ENCODE results near the gene LRCH1. TPM values are rescaled to one million over a fixed set of nuclear protein-coding genes. Genes with fewer than 3 reads are reported as not detected.
A peak's percentile ranks its signal among the peaks of the same experiment; 100 is the strongest.

Gene LRCH1
- total and polyA plus RNA-seq, 2 experiments from 2014 or later: 3.9 to 9.2 TPM

DNA sequence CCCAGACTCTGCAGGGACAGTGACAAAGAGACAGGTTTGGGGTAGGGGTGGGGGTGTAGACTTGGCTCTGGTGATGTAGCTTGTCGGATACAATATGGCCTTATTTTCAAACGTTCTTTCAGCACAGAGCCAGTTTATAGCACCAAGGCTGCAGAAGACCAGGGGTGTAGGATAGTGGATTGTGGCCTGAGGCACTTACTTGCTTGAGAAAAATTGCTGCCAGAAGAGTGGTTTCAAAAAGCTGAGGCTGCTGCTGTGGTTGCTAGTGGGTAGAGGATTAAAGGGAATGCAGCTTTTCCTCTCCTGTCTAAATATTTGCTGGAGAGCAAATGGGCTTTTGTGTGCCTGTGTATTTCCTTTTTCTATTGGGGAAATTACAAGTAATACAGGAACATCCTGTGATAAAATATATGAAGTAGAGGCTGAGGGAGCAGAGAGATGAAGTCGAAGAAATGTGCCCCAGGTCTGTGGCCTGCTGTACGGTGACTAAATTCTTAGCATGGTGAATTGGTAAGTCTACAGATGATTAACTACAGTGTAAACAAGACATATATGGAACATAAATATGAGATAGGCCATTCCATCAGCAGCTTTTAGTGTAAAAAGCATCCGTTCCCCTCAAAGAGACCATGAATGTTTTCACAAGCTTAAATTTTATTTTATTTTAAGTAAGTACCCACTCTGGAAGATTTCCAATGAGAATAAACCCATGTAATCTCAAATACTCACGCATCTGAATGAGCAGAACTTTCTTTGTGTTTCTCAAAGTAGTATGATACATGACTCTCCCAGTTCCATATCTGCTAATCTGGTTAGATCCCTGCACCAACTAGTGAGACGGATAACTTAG, 112.9 kb downstream of the LRCH1 start:
- Histone ChIP-seq H3F3A (replicated peaks; ENCODE audit: low read depth) (no peaks in the 10 kb centered on the region), H3K79me2 (replicated peaks; ENCODE audit: insufficient read depth) (peaks cover 5% of the 10 kb centered on the region; the same call in 1 of the 2 replicates), H3K4me3 (no peak overlapping the region), H3K4me2 (peak overlapping the region; percentile 21), H3K9me2 (ENCODE audit: insufficient read depth) (no peaks in the 10 kb centered on the region; the same call in 1 of the 2 replicates), H3K4me1 (ENCODE audit: insufficient read depth) (peaks cover 51% of the 10 kb centered on the region), H3K27ac (ENCODE audit: low read depth) (peak overlapping the region; percentile 26; the same call in 1 of the 2 replicates), H2AFZ (no peak overlapping the region), H4K20me1 (replicated peaks; ENCODE audit: insufficient read depth) (no peaks in the 10 kb centered on the region), H3K27me3 (ENCODE audit: insufficient read depth) (no peaks in the 10 kb centered on the region), H3K36me3 (ENCODE audit: insufficient read depth) (no peaks in the 10 kb centered on the region)
- H3K4me1 Mint-ChIP-seq: peaks cover 61% of the 10 kb centered on the region
- TF ChIP-seq, protein P1, sequence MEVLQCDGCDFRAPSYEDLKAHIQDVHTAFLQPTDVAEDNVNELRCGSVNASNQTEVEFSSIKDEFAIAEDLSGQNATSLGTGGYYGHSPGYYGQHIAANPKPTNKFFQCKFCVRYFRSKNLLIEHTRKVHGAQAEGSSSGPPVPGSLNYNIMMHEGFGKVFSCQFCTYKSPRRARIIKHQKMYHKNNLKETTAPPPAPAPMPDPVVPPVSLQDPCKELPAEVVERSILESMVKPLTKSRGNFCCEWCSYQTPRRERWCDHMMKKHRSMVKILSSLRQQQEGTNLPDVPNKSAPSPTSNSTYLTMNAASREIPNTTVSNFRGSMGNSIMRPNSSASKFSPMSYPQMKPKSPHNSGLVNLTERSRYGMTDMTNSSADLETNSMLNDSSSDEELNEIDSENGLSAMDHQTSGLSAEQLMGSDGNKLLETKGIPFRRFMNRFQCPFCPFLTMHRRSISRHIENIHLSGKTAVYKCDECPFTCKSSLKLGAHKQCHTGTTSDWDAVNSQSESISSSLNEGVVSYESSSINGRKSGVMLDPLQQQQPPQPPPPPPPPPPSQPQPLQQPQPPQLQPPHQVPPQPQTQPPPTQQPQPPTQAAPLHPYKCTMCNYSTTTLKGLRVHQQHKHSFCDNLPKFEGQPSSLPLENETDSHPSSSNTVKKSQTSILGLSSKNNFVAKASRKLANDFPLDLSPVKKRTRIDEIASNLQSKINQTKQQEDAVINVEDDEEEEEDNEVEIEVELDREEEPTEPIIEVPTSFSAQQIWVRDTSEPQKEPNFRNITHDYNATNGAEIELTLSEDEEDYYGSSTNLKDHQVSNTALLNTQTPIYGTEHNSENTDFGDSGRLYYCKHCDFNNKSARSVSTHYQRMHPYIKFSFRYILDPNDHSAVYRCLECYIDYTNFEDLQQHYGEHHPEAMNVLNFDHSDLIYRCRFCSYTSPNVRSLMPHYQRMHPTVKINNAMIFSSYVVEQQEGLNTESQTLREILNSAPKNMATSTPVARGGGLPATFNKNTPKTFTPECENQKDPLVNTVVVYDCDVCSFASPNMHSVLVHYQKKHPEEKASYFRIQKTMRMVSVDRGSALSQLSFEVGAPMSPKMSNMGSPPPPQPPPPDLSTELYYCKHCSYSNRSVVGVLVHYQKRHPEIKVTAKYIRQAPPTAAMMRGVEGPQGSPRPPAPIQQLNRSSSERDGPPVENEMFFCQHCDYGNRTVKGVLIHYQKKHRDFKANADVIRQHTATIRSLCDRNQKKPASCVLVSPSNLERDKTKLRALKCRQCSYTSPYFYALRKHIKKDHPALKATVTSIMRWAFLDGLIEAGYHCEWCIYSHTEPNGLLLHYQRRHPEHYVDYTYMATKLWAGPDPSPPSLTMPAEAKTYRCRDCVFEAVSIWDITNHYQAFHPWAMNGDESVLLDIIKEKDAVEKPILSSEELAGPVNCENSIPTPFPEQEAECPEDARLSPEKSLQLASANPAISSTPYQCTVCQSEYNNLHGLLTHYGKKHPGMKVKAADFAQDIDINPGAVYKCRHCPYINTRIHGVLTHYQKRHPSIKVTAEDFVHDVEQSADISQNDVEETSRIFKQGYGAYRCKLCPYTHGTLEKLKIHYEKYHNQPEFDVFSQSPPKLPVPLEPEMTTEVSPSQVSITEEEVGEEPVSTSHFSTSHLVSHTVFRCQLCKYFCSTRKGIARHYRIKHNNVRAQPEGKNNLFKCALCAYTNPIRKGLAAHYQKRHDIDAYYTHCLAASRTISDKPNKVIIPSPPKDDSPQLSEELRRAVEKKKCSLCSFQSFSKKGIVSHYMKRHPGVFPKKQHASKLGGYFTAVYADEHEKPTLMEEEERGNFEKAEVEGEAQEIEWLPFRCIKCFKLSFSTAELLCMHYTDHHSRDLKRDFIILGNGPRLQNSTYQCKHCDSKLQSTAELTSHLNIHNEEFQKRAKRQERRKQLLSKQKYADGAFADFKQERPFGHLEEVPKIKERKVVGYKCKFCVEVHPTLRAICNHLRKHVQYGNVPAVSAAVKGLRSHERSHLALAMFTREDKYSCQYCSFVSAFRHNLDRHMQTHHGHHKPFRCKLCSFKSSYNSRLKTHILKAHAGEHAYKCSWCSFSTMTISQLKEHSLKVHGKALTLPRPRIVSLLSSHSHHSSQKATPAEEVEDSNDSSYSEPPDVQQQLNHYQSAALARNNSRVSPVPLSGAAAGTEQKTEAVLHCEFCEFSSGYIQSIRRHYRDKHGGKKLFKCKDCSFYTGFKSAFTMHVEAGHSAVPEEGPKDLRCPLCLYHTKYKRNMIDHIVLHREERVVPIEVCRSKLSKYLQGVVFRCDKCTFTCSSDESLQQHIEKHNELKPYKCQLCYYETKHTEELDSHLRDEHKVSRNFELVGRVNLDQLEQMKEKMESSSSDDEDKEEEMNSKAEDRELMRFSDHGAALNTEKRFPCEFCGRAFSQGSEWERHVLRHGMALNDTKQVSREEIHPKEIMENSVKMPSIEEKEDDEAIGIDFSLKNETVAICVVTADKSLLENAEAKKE (CRISPR knock-in tag; IDR thresholded peaks at IDR 0.05): no peak
- H3K27ac Mint-ChIP-seq: peak overlapping the region; percentile 85
- peak overlapping the region; percentile 25; the same call in 1 of the 3 replicates for H3K4me3 Mint-ChIP-seq
- DNase-seq (ENCODE audit: low spot score) (no peak), ATAC-seq (peak; percentile 13; the same call in 2 of the 3 replicates)
- H3K36me3 Mint-ChIP-seq (ENCODE audit: low read depth): peaks cover 4% of the 10 kb centered on the region; the same call in 1 of the 3 replicates
- H3K9me3 Mint-ChIP-seq: no peaks in the 10 kb centered on the region
- H3K27me3 Mint-ChIP-seq (ENCODE audit: insufficient read depth, low read depth, poor library complexity): peaks cover 3% of the 10 kb centered on the region

DNA sequence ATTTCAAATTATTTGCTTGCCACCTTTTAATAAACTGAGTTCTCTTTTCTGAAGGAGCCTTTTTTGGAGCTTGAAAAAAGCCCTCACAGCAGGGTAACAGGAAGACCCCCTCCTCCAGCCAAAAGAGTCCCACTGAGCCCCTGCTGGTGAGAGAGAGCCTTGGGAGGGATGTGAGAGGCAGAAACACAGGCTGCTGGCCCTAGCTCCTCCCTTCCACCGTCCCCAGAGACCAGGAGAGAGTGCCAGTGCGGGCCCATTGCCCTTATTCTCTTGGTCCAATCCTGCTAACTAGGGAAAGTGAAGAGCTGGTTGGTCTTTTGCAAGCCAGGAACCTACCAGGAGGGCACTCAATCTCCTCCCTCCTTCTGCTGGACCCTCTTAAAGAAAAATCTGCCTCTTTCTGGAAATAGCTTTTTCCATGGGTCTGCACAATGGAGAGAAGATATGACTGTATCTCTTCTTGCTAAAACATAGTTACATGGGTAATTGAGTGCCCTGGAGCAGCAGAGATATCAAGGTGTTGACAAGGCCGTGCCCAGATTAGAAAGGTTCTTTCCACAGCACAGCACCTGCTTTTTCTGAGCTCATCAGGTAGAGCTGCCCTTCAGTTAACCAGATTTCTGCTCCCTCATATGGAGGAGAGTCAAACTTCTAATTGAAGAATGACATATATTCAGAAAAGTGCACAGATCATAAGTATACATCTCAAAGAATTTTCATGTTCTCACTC, 113.9 kb downstream of the LRCH1 start:
- Histone ChIP-seq H3K79me2 (replicated peaks; ENCODE audit: insufficient read depth) (peaks cover 5% of the 10 kb centered on the region; the same call in 1 of the 2 replicates), H3K4me3 (peak overlapping the region; percentile 21; the same call in 1 of the 2 replicates), H3K9me2 (ENCODE audit: insufficient read depth) (no peaks in the 10 kb centered on the region; the same call in 1 of the 2 replicates), H3K27ac (ENCODE audit: low read depth) (no peak overlapping the region), H3F3A (replicated peaks; ENCODE audit: low read depth) (no peaks in the 10 kb centered on the region), H4K20me1 (replicated peaks; ENCODE audit: insufficient read depth) (no peaks in the 10 kb centered on the region), H3K27me3 (ENCODE audit: insufficient read depth) (no peaks in the 10 kb centered on the region), H3K4me1 (ENCODE audit: insufficient read depth) (peaks cover 50% of the 10 kb centered on the region), H3K4me2 (peak overlapping the region; percentile 21), H3K36me3 (ENCODE audit: insufficient read depth) (no peaks in the 10 kb centered on the region), H2AFZ (no peak overlapping the region)
- H3K4me1 Mint-ChIP-seq: peaks cover 59% of the 10 kb centered on the region
- H3K4me3 Mint-ChIP-seq: peak overlapping the region; percentile 47
- ATAC-seq (peak; percentile 99), DNase-seq (ENCODE audit: low spot score) (peak; percentile 87)
- no peaks in the 10 kb centered on the region for H3K9me3 Mint-ChIP-seq
- peak overlapping the region; percentile 85 for H3K27ac Mint-ChIP-seq
- H3K36me3 Mint-ChIP-seq (ENCODE audit: low read depth): peaks cover 7% of the 10 kb centered on the region; the same call in 1 of the 3 replicates
- peaks cover 3% of the 10 kb centered on the region for H3K27me3 Mint-ChIP-seq (ENCODE audit: insufficient read depth, low read depth, poor library complexity)
- TF ChIP-seq EZH2 (IDR thresholded peaks at IDR 0.05; ENCODE audit: low read depth, unreplicated experiment) (no peak), CREB1 (CRISPR knock-in tag; IDR thresholded peaks at IDR 0.05; ENCODE audit: low read depth) (no peak)
